Measurements from ENCODE around the gene DOK4.

DOK4 gene

DNA sequence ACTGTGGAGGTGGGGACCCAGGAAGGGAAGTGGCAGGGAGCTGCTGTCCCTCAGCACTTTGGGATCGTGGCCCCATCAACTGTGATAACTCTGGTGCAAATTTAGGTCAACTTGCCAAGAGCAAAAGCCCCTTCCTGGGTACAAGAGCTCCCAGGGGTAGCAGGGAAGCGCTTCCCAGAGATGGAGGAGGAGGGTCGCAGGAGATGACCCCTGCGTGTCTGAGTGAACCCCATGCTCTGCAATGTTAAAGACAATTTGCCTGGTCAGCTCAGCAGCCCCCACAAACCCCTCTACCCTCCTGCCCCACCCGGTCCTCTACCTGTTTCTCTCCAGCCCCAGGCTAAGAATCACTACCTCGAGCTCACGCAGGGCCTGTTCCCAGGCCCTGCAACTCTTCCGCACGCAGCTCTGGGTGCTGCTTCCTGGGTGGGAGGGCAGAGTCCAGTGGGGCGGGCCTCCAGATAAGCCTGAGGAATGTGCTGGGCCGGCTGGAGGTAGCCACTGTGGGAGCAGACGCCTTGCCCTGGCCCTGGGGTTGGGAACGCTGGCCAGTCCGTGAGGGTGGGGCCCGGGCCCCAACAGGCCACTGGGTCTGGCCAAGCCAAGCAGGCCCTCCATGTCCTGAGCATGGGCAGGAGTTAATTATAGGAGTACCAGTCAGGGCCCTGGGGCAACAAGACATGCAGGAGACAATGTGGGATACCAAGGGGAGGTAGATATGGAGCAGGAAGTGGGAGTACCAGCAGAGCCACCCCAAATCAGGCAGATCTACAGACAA is 6.1 kb downstream of the DOK4 start:
- Histone ChIP-seq H3K4me3 (ENCODE audit: low read length, poor library complexity, severe bottlenecking) (no peak overlapping the region), H4K20me1 (ENCODE audit: insufficient read depth, low read length, poor library complexity, severe bottlenecking) (no peaks in the 10 kb centered on the region), H3K79me2 (ENCODE audit: insufficient read depth, low read length) (no peaks in the 10 kb centered on the region), H3K9ac (ENCODE audit: low read depth, low read length, poor library complexity, severe bottlenecking) (no peak overlapping the region), H2AFZ (ENCODE audit: low read length) (no peak overlapping the region), H3K4me2 (ENCODE audit: low read depth, low read length, poor library complexity, severe bottlenecking) (no peak overlapping the region), H3K27me3 (ENCODE audit: insufficient read depth, low read length, poor library complexity, severe bottlenecking) (no peaks in the 10 kb centered on the region), H3F3A (ENCODE audit: low read depth) (no peaks in the 10 kb centered on the region), H3K4me1 (ENCODE audit: insufficient read depth, low read length, poor library complexity, severe bottlenecking) (peaks cover 45% of the 10 kb centered on the region), H3K9me3 (ENCODE audit: insufficient read depth, low read depth, low read length) (no peaks in the 10 kb centered on the region), H3K9me2 (replicated peaks; ENCODE audit: low read depth, low read length) (no peaks in the 10 kb centered on the region), H3K36me3 (ENCODE audit: insufficient read depth, low read length) (no peaks in the 10 kb centered on the region)
- TF ChIP-seq, protein P1, sequence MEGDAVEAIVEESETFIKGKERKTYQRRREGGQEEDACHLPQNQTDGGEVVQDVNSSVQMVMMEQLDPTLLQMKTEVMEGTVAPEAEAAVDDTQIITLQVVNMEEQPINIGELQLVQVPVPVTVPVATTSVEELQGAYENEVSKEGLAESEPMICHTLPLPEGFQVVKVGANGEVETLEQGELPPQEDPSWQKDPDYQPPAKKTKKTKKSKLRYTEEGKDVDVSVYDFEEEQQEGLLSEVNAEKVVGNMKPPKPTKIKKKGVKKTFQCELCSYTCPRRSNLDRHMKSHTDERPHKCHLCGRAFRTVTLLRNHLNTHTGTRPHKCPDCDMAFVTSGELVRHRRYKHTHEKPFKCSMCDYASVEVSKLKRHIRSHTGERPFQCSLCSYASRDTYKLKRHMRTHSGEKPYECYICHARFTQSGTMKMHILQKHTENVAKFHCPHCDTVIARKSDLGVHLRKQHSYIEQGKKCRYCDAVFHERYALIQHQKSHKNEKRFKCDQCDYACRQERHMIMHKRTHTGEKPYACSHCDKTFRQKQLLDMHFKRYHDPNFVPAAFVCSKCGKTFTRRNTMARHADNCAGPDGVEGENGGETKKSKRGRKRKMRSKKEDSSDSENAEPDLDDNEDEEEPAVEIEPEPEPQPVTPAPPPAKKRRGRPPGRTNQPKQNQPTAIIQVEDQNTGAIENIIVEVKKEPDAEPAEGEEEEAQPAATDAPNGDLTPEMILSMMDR (conservative IDR thresholded peaks at IDR 0.05; ENCODE audit: low read length): no peak
- no peak for TF ChIP-seq EZH2phosphoT487 (IDR thresholded peaks at IDR 0.05; ENCODE audit: borderline replicate concordance)

GRCh38 chr16:57479205-57479975 is 6.9 kb downstream of the DOK4 start:
- no peaks in the 10 kb centered on the region for H3K9me2 ChIP-seq (replicated peaks; ENCODE audit: low read depth, low read length)
- no peak overlapping the region for H3K9ac ChIP-seq (ENCODE audit: low read depth, low read length, poor library complexity, severe bottlenecking)
- TF ChIP-seq, protein P1 (conservative IDR thresholded peaks at IDR 0.05; ENCODE audit: low read length): no peak
- TF ChIP-seq EZH2phosphoT487 (IDR thresholded peaks at IDR 0.05; ENCODE audit: borderline replicate concordance): no peak
- no peaks in the 10 kb centered on the region for H3K9me3 ChIP-seq (ENCODE audit: insufficient read depth, low read depth, low read length)
- peaks cover 3% of the 10 kb centered on the region; the same call in 1 of the 2 replicates for H3K36me3 ChIP-seq (ENCODE audit: insufficient read depth, low read length)
- H3K27me3 ChIP-seq (ENCODE audit: insufficient read depth, low read length, poor library complexity, severe bottlenecking): no peaks in the 10 kb centered on the region
- H4K20me1 ChIP-seq (ENCODE audit: insufficient read depth, low read length, poor library complexity, severe bottlenecking): no peaks in the 10 kb centered on the region
- no peaks in the 10 kb centered on the region for H3K79me2 ChIP-seq (ENCODE audit: insufficient read depth, low read length)
- H3F3A ChIP-seq (ENCODE audit: low read depth): no peaks in the 10 kb centered on the region
- H3K4me3 ChIP-seq (ENCODE audit: low read length, poor library complexity, severe bottlenecking): no peak overlapping the region
- no peak overlapping the region for H3K4me2 ChIP-seq (ENCODE audit: low read depth, low read length, poor library complexity, severe bottlenecking)
- peaks cover 45% of the 10 kb centered on the region for H3K4me1 ChIP-seq (ENCODE audit: insufficient read depth, low read length, poor library complexity, severe bottlenecking)
- H2AFZ ChIP-seq (ENCODE audit: low read length): no peak overlapping the region

- H3K79me2 ChIP-seq (ENCODE audit: insufficient read depth, low read length): no peaks in the 10 kb centered on the region
- peaks cover 11% of the 10 kb centered on the region; the same call in 1 of the 2 replicates for H3K36me3 ChIP-seq (ENCODE audit: insufficient read depth, low read length)
- no peak overlapping the region for H3K4me2 ChIP-seq (ENCODE audit: low read depth, low read length, poor library complexity, severe bottlenecking)
- no peaks in the 10 kb centered on the region for H3K9me2 ChIP-seq (replicated peaks; ENCODE audit: low read depth, low read length)
- H3K9ac ChIP-seq (ENCODE audit: low read depth, low read length, poor library complexity, severe bottlenecking): peak overlapping the region; percentile 47
- no peaks in the 10 kb centered on the region for H4K20me1 ChIP-seq (ENCODE audit: insufficient read depth, low read length, poor library complexity, severe bottlenecking)
- H3K9me3 ChIP-seq (ENCODE audit: insufficient read depth, low read depth, low read length): no peaks in the 10 kb centered on the region
- TF ChIP-seq, protein P1 (conservative IDR thresholded peaks at IDR 0.05; ENCODE audit: low read length): no peak
- peaks cover 45% of the 10 kb centered on the region for H3K4me1 ChIP-seq (ENCODE audit: insufficient read depth, low read length, poor library complexity, severe bottlenecking)
- no peak overlapping the region for H2AFZ ChIP-seq (ENCODE audit: low read length)
- no peak overlapping the region for H3K4me3 ChIP-seq (ENCODE audit: low read length, poor library complexity, severe bottlenecking)
- no peaks in the 10 kb centered on the region for H3F3A ChIP-seq (ENCODE audit: low read depth)
- H3K27me3 ChIP-seq (ENCODE audit: insufficient read depth, low read length, poor library complexity, severe bottlenecking): no peaks in the 10 kb centered on the region
These were observed 7.7 kb downstream of the DOK4 start for GRCh38 chr16:57478396-57479204.
